Endothelial cell of umbilical vein (primary cell): Measurements from ENCODE around the gene RAB40B. TPM values are rescaled to one million over a fixed set of nuclear protein-coding genes. Genes with fewer than 3 reads are reported as not detected.

Experiments
- BruUV-seq: library from RNA; stranded (reverse); fragments of 400-500 nt; replicated peaks from 2 replicates; lab custom pipeline; 2021; lab: Mats Ljungman, UMichigan
- CTCF ChIA-PET: fragments of 300-600, 350-600 bp; sonication (Branson Sonifier 250); formaldehyde crosslinking; loops from one replicate; lab custom pipeline; 2021; ENCODE audit warnings: antibody characterized with exemption, inconsistent platforms; lab: Charles Lee
- POLR2A ChIA-PET: fragments of 300-600, 350-600 bp; sonication (Branson Sonifier 250); formaldehyde crosslinking; loops from one replicate; lab custom pipeline; 2021; ENCODE audit warnings: antibody characterized with exemption, inconsistent platforms; lab: Charles Lee
- DNase-seq: peaks from one replicate; pipeline ENCODE4 v3.0.0-alpha.2; 2011; ENCODE audit warnings: low read depth, low spot score
- FAIRE-seq: peaks from 2 replicates; lab custom pipeline; 2011; peaks lifted over from hg19 to GRCh38; lab: Jason Lieb, UNC
- H2AFZ ChIP-seq: 2 replicates; pipeline ENCODE4 v1.6.0; 2012; ENCODE audit warnings: low read depth, low read length, control low read depth, inconsistent platforms
- H3K27ac ChIP-seq: 2 replicates; pipeline ENCODE4 v1.5.1; 2011; ENCODE audit warnings: low read depth, mild to moderate bottlenecking, control low read depth, low read length, moderate library complexity; ENCODE audit not compliant: insufficient read depth
- H3K27me3 ChIP-seq, 2 experiments: 2 replicates each; pipeline versions ENCODE4 v1.6.0 to v1.6.1; 2011; ENCODE audit warnings: low read length in 2 of 2, mixed read lengths in 1 of 2; ENCODE audit not compliant: control insufficient read depth in 2 of 2, insufficient read depth in 2 of 2
- H3K36me3 ChIP-seq, 2 experiments: 2 replicates in 1 of 2; 3 replicates in 1 of 2; pipeline ENCODE4 v1.5.1; 2011; ENCODE audit warnings: low read length in 2 of 2, mild to moderate bottlenecking in 1 of 2, moderate library complexity in 1 of 2; ENCODE audit not compliant: control insufficient read depth in 2 of 2, insufficient read depth in 2 of 2; ENCODE audit errors: extremely low read depth in 1 of 2
- H3K4me1 ChIP-seq: 3 replicates; pipeline ENCODE4 v1.5.1; 2011; ENCODE audit warnings: mild to moderate bottlenecking, low read length; ENCODE audit not compliant: control insufficient read depth, insufficient read depth; ENCODE audit errors: extremely low read depth
- H3K4me2 ChIP-seq: 2 replicates; pipeline ENCODE4 v1.6.1; 2011; ENCODE audit warnings: low read length, control low read depth, mixed read lengths; ENCODE audit not compliant: insufficient read depth
- H3K4me3 ChIP-seq, 3 experiments: fragments of 200-600 bp in 1 of 3; sonication (generic), shearing (Covaris generic) in 1 of 3; replicated peaks in 1 of 3; 2 replicates each; pipeline ENCODE4 v1.5.1; 2011 to 2016; ENCODE audit warnings: control low read depth in 3 of 3, low read length in 3 of 3, mild to moderate bottlenecking in 2 of 3, inconsistent platforms in 1 of 3, low read depth in 1 of 3, moderate library complexity in 1 of 3; ENCODE audit not compliant: insufficient read depth in 1 of 3
- H3K79me2 ChIP-seq: 2 replicates; pipeline ENCODE4 v1.6.0; 2012; ENCODE audit warnings: low read length, inconsistent platforms; ENCODE audit not compliant: control insufficient read depth, insufficient read depth
- H3K9ac ChIP-seq: replicated peaks from 2 replicates; pipeline ENCODE3; 2011; ENCODE audit warnings: low read length, control low read depth; ENCODE audit not compliant: insufficient read depth; ENCODE audit errors: extremely low read depth
- H3K9me1 ChIP-seq: replicated peaks from 3 replicates; pipeline ENCODE4 v1.6.0; 2011; ENCODE audit warnings: mild to moderate bottlenecking, low read length; ENCODE audit not compliant: control insufficient read depth, insufficient read depth; ENCODE audit errors: extremely low read depth
- H3K9me3 ChIP-seq: replicated peaks from 2 replicates; pipeline ENCODE4 v1.5.1; 2012; ENCODE audit warnings: low read length, inconsistent platforms; ENCODE audit not compliant: control insufficient read depth, insufficient read depth
- H4K20me1 ChIP-seq: replicated peaks from 2 replicates; pipeline ENCODE3; 2011; ENCODE audit warnings: mild to moderate bottlenecking, low read length; ENCODE audit not compliant: control insufficient read depth, insufficient read depth; ENCODE audit errors: extremely low read depth
- EZH2 ChIP-seq: IDR thresholded peaks from 2 replicates; pipeline ENCODE4 v1.6.1; 2012; ENCODE audit warnings: borderline replicate concordance, low read depth, mild to moderate bottlenecking, moderate library complexity, low read length, inconsistent platforms; ENCODE audit not compliant: severe bottlenecking
- FOS ChIP-seq: IDR thresholded peaks from 2 replicates; pipeline ENCODE4 v1.6.1; 2011; ENCODE audit warnings: mild to moderate bottlenecking, low read length, moderate library complexity, borderline replicate concordance; ENCODE audit not compliant: insufficient read depth
- GATA2 ChIP-seq: IDR thresholded peaks from 2 replicates; pipeline ENCODE4 v1.7.0; 2011; ENCODE audit warnings: low read depth, mild to moderate bottlenecking, moderate library complexity, mixed read lengths, low read length; ENCODE audit not compliant: insufficient read length, insufficient read depth
- JUN ChIP-seq: IDR thresholded peaks from 2 replicates; pipeline ENCODE4 v1.6.1; 2011; ENCODE audit warnings: borderline replicate concordance, low read depth; ENCODE audit not compliant: insufficient read length, insufficient read depth
- MYC ChIP-seq: IDR thresholded peaks from one replicate; pipeline ENCODE4 v1.6.1; 2011; ENCODE audit warnings: mild to moderate bottlenecking, low read depth, low read length
- POLR2A ChIP-seq: IDR thresholded peaks from 2 replicates; pipeline ENCODE4 v1.6.1; 2012; ENCODE audit warnings: low read depth, mild to moderate bottlenecking, control low read depth, low read length
- POLR2AphosphoS5 ChIP-seq: IDR thresholded peaks from 2 replicates; pipeline ENCODE4 v1.6.1; 2012; ENCODE audit warnings: low read depth, mild to moderate bottlenecking, control low read depth, low read length, moderate library complexity; ENCODE audit not compliant: insufficient read depth
- dilution Hi-C: fragments of 300-500 bp; cut with MboI; formaldehyde crosslinking; loops from one replicate; pipeline ENCODE4 v1.15.0; 2019; ENCODE audit warnings: low sequenced_read_pairs; ENCODE audit not compliant: extremely low pct_ligation_motif_present
- intact Hi-C: fragments of 100-400 bp; cut with micrococcal nuclease; formaldehyde crosslinking; loops from one replicate; pipeline ENCODE4 v1.10.0; 2022
- polyA plus RNA-seq, 4 experiments: library from polyadenylated mRNA; depleted of rRNA in 3 of 4; stranded (reverse) in 3 of 4; unstranded in 1 of 4; fragments of >200 nt; gene quantifications; 2 replicates each; pipeline versions ENCODE4 v1.2.1 to v1.2.3, GENCODE V29; 2011 to 2012; ENCODE audit warnings: missing spikeins in 1 of 4
- total RNA-seq: library from RNA; stranded (reverse); gene quantifications from 2 replicates; pipeline ENCODE4 v1.2.3, GENCODE V29; 2021
- TF ChIP-seq, protein P1 (sequence below): IDR thresholded peaks from 2 replicates; pipeline ENCODE4 v1.6.1; 2011; ENCODE audit not compliant: insufficient read depth, insufficient read length
- TF ChIP-seq, protein P2 (sequence below), 2 donors: IDR thresholded peaks; 1 replicate in 1 of 2; 2 replicates in 1 of 2; pipeline ENCODE4 v1.5.1; 2011; ENCODE audit warnings: low read length in 2 of 2, mild to moderate bottlenecking in 2 of 2, moderate library complexity in 2 of 2, control low read depth in 1 of 2, inconsistent platforms in 1 of 2, low read depth in 1 of 2; ENCODE audit not compliant: insufficient read depth in 1 of 2; ENCODE audit errors: extremely low read depth in 1 of 2

The RAB40B gene
- total and polyA plus RNA-seq, 2 donors (not counting 3 experiments of a cell fraction or from before 2014, with no cell fraction given), result 5.5 to 9.3 TPM

DNA sequence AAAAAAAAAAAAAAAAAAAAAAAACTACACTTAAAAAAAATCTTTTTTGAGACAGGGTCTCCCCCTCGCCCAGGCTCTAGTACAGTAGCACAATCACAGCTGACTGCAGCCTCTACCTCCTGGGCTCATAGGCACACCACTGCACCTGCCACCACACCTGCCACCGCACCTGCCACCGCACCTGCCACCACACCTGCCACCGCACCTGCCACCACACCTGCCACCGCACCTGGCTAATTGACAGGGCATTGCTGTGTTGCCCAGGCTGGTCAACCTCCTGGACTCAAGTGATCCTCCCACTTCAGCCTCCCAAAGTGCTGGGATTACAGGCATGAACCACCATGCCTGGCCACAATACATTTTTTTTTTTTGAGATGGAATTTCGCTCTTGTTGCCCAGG is 32.6 kb downstream of the RAB40B start:
- DNase-seq (no peak), FAIRE-seq (no peak)
- no peaks in the 10 kb centered on the region for H3K9me1 ChIP-seq
- no peak overlapping the region for H3K9ac ChIP-seq
- H3K27ac ChIP-seq, result no peak overlapping the region
- dilution Hi-C loops, result no loop called here
- intact Hi-C loops, result no loop called here
- H3K36me3 ChIP-seq, result no peaks in the 10 kb centered on the region
- H3K27me3 ChIP-seq, result no peaks in the 10 kb centered on the region
- no peak overlapping the region for H2AFZ ChIP-seq
- no TSS peak for BruUV-seq
- TF ChIP-seq POLR2AphosphoS5, result no peak
- no peak for TF ChIP-seq MYC
- no peak for TF ChIP-seq EZH2
- no peak for TF ChIP-seq POLR2A
- TF ChIP-seq FOS, result no peak
- TF ChIP-seq, protein P1, sequence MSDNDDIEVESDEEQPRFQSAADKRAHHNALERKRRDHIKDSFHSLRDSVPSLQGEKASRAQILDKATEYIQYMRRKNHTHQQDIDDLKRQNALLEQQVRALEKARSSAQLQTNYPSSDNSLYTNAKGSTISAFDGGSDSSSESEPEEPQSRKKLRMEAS, result no peak
- no peak for TF ChIP-seq GATA2
- TF ChIP-seq JUN, result no peak
- TF ChIP-seq, protein P2, sequence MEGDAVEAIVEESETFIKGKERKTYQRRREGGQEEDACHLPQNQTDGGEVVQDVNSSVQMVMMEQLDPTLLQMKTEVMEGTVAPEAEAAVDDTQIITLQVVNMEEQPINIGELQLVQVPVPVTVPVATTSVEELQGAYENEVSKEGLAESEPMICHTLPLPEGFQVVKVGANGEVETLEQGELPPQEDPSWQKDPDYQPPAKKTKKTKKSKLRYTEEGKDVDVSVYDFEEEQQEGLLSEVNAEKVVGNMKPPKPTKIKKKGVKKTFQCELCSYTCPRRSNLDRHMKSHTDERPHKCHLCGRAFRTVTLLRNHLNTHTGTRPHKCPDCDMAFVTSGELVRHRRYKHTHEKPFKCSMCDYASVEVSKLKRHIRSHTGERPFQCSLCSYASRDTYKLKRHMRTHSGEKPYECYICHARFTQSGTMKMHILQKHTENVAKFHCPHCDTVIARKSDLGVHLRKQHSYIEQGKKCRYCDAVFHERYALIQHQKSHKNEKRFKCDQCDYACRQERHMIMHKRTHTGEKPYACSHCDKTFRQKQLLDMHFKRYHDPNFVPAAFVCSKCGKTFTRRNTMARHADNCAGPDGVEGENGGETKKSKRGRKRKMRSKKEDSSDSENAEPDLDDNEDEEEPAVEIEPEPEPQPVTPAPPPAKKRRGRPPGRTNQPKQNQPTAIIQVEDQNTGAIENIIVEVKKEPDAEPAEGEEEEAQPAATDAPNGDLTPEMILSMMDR (IDR thresholded peaks at IDR 0.05; ENCODE audit: extremely low read depth in 1 of 2, insufficient read depth in 1 of 2, low read depth in 1 of 2, low read length in 2 of 2), result no peak
- POLR2A ChIA-PET, result no interaction called here
- H3K4me1 ChIP-seq, result no peaks in the 10 kb centered on the region
- no peaks in the 10 kb centered on the region for H3K9me3 ChIP-seq
- no peaks in the 10 kb centered on the region for H4K20me1 ChIP-seq
- H3K79me2 ChIP-seq, result no peaks in the 10 kb centered on the region
- H3K4me2 ChIP-seq, result no peak overlapping the region
- CTCF ChIA-PET, result no interaction called here
- H3K4me3 ChIP-seq, result no peak overlapping the region
